Glomerular visceral epithelial cell (primary cell): ENCODE results near the gene OGG1.

Experiments
- DNase-seq: peaks from one replicate; pipeline ENCODE4 v3.0.0-alpha.2; 2016; ENCODE audit errors: extremely low spot score

OGG1 gene

GRCh38 chr3:9727743-9728142 is 22.0 kb upstream of the OGG1 start:
- DNase-seq, result no peak

- no peak for DNase-seq
These were observed 20.3 kb upstream of the OGG1 start for GRCh38 chr3:9729419-9729818.

- DNase-seq, result no peak
These were observed 19.0 kb upstream of the OGG1 start for GRCh38 chr3:9730657-9731205.

GRCh38 chr3:9731206-9732079 is 18.3 kb upstream of the OGG1 start, which contains the start of gene BRPF1:
Gene BRPF1, plus strand, starts transcription at chr3:9731735. Its CDS starts 2,406 bp downstream, at chr3:9734141.
- DNase-seq, result peak; percentile 100

GRCh38 chr3:9732080-9732739 is 17.5 kb upstream of the OGG1 start:
- DNase-seq, result no peak

- no peak for DNase-seq
These were observed 17.0 kb upstream of the OGG1 start for GRCh38 chr3:9732740-9733115.

GRCh38 chr3:9736831-9737230 is 12.9 kb upstream of the OGG1 start:
- no peak for DNase-seq

GRCh38 chr3:9739181-9739580 is 10.6 kb upstream of the OGG1 start:
- DNase-seq, result no peak

- no peak for DNase-seq
These were observed 7.2 kb upstream of the OGG1 start for GRCh38 chr3:9742560-9742959.

- DNase-seq, result no peak
These were observed 6.2 kb upstream of the OGG1 start for GRCh38 chr3:9743548-9743947.

- DNase-seq, result no peak
These were observed 5.6 kb upstream of the OGG1 start for GRCh38 chr3:9744162-9744561.

- no peak for DNase-seq
These were observed 4.2 kb upstream of the OGG1 start for GRCh38 chr3:9745521-9745920.

GRCh38 chr3:9746330-9746729 is 3.4 kb upstream of the OGG1 start:
- DNase-seq, result peak; percentile 84

GRCh38 chr3:9747267-9747666 is 2.5 kb upstream of the OGG1 start:
- DNase-seq, result peak; percentile 68

GRCh38 chr3:9748031-9748430 is 1.7 kb upstream of the OGG1 start:
- no peak for DNase-seq

- DNase-seq, result no peak
These were observed 482 bp upstream of the OGG1 start for GRCh38 chr3:9749296-9749644.

GRCh38 chr3:9750556-9751411 is 1.0 kb downstream of the OGG1 start:
- peak; percentile 31 for DNase-seq

- DNase-seq, result no peak
These were observed 4.9 kb downstream of the OGG1 start for GRCh38 chr3:9754678-9755077.

- DNase-seq, result no peak
These were observed 7.7 kb downstream of the OGG1 start for GRCh38 chr3:9757427-9757826.

GRCh38 chr3:9760779-9761505 is 11.2 kb downstream of the OGG1 start:
- no peak for DNase-seq

- DNase-seq, result no peak
These were observed 12.2 kb downstream of the OGG1 start for GRCh38 chr3:9761919-9762318.
